ENCODE measurements around the gene MORN5.

The MORN5 gene

GRCh38 chr9:122144836-122145591 is 14.7 kb upstream of the MORN5 start:
- peak; percentile 84 for DNase-seq

- peak; percentile 85 for DNase-seq
These were observed 14.2 kb upstream of the MORN5 start for GRCh38 chr9:122145592-122145863.

- DNase-seq = peak; percentile 26
These were observed 8.4 kb upstream of the MORN5 start for GRCh38 chr9:122151267-122151828.

GRCh38 chr9:122155796-122156195 is 3.9 kb upstream of the MORN5 start:
- DNase-seq = no peak

GRCh38 chr9:122158202-122158601 is 1.5 kb upstream of the MORN5 start:
- DNase-seq = peak; percentile 85

- DNase-seq = no peak
These were observed 178 bp downstream of the MORN5 start for GRCh38 chr9:122159925-122160246.

- no peak for DNase-seq
These were observed 2.7 kb downstream of the MORN5 start for GRCh38 chr9:122162415-122162814.

- no peak for DNase-seq
These were observed 4.6 kb downstream of the MORN5 start for GRCh38 chr9:122164286-122164685.

- no peak for DNase-seq
These were observed 8.6 kb downstream of the MORN5 start for GRCh38 chr9:122168356-122168755.

- peak; percentile 12 for DNase-seq
These were observed 12.4 kb downstream of the MORN5 start for GRCh38 chr9:122172131-122172530.

GRCh38 chr9:122173670-122174069 is 14.0 kb downstream of the MORN5 start:
- no peak for DNase-seq

- no peak for DNase-seq
These were observed 17.2 kb downstream of the MORN5 start for GRCh38 chr9:122176916-122177315.

GRCh38 chr9:122179054-122179689 is 19.5 kb downstream of the MORN5 start:
- DNase-seq = no peak

GRCh38 chr9:122179690-122180074 is 20.0 kb downstream of the MORN5 start:
- no peak for DNase-seq

GRCh38 chr9:122180633-122181032 is 20.9 kb downstream of the MORN5 start:
- DNase-seq = peak; percentile 24

GRCh38 chr9:122183501-122183900 is 23.8 kb downstream of the MORN5 start:
- DNase-seq = no peak

- no peak for DNase-seq
These were observed 24.8 kb downstream of the MORN5 start for GRCh38 chr9:122184551-122184950.

- no peak for DNase-seq
These were observed 26.6 kb downstream of the MORN5 start for GRCh38 chr9:122186301-122186700.

- DNase-seq = no peak
These were observed 27.2 kb downstream of the MORN5 start for GRCh38 chr9:122186777-122187470.

GRCh38 chr9:122188369-122188768 is 28.7 kb downstream of the MORN5 start:
- no peak for DNase-seq

GRCh38 chr9:122190597-122191381 is 31.1 kb downstream of the MORN5 start:
- no peak for DNase-seq

- no peak for DNase-seq
These were observed 31.9 kb downstream of the MORN5 start for GRCh38 chr9:122191584-122191983.

GRCh38 chr9:122192261-122192875 is 32.7 kb downstream of the MORN5 start:
- DNase-seq = no peak

Measured in hematopoietic multipotent progenitor cell treated with erythropoietin and hydrocortisone succinate and interleukin-3 and kit ligand, for 4 days (in vitro differentiated cells).